ENCODE results near the gene DRC3.

Gene DRC3

GRCh38 chr17:18059283-18059682, 86.6 kb downstream of the DRC3 start:
- no peak for TF ChIP-seq CTCF (conservative IDR thresholded peaks at IDR 0.05; ENCODE audit: low read depth, low read length)
- H3K4me3 ChIP-seq (ENCODE audit: low read length): no peak overlapping the region
- DNase-seq (ENCODE audit: low read depth): no peak

DNA sequence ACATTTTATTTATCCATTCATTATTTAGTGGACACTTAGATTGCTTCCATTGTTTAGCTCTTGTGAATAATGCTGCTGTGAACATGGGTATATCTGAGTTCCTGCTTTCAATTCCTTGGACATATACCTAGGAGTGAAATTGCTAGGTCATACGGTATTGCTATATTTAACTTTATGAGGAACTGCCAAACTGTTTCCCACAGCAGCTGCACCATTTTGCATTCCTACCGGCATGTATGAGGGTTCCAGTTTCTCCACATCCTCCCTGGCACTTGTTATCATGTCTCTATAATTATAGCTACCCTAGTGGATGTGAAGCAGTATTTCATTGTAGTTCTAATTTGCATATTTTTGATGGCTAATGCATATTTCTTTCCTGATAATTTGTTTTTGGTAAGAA, 91.4 kb downstream of the DRC3 start:
- DNase-seq (ENCODE audit: low read depth): no peak
- H3K4me3 ChIP-seq (ENCODE audit: low read length): no peak overlapping the region
- no peak for TF ChIP-seq CTCF (conservative IDR thresholded peaks at IDR 0.05; ENCODE audit: low read depth, low read length)

DNA sequence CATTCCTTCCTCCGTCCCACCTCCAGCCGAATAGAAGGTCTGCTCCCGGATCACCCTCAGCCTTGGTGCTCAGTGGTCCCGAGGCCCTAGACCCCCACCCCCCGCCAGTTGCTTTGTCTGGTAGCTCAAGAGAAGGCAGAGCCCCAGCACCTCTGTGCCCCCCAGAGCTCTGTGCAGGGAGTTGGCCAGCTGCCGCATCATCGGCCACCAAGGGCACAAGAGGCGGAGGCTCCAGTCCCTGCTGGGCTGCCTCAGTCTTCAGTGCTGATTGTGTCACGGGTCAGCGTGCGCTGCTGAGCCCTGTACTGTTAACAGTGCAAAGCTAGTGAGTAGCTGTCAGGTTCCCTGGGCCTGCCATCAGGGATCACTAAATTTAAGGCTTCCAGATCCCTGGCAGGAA, 92.9 kb downstream of the DRC3 start:
- no peak for DNase-seq (ENCODE audit: low read depth)
- H3K4me3 ChIP-seq (ENCODE audit: low read length): no peak overlapping the region
- TF ChIP-seq CTCF (conservative IDR thresholded peaks at IDR 0.05; ENCODE audit: low read depth, low read length): no peak
